Cardiac fibroblast (primary cell): Measurements from ENCODE around the gene GFRA3.

Experiments
- DNase-seq, 2 donors: peaks; one replicate each; pipeline versions ENCODE4 v3.0.0 to v3.0.0-alpha.2; 2010; ENCODE audit warnings: low read depth in 2 of 2
- H3K4me3 ChIP-seq, 2 donors: replicated peaks in 1 of 2; 1 replicate in 1 of 2; 2 replicates in 1 of 2; pipeline ENCODE4 v1.5.1; 2011; ENCODE audit warnings: low read depth in 2 of 2, low read length in 2 of 2, mild to moderate bottlenecking in 2 of 2, moderate library complexity in 1 of 2
- CTCF ChIP-seq: IDR thresholded peaks from one replicate; pipeline ENCODE4 v1.5.1; 2011; ENCODE audit warnings: low read depth, mild to moderate bottlenecking, low read length, inconsistent platforms

The GFRA3 gene

GRCh38 chr5:138275379-138275782 lies 960 bp upstream of the GFRA3 start:
- DNase-seq: no peak
- no peak overlapping the region for H3K4me3 ChIP-seq
- no peak for TF ChIP-seq CTCF

- H3K4me3 ChIP-seq: peak overlapping the region in 1 of 2 donors; percentile 34
- TF ChIP-seq CTCF: no peak
- DNase-seq: no peak
Observed at GRCh38 chr5:138273834-138274188, 610 bp downstream of the GFRA3 start.

GRCh38 chr5:138272681-138273080 lies 1.7 kb downstream of the GFRA3 start:
- no peak overlapping the region for H3K4me3 ChIP-seq
- DNase-seq: no peak
- TF ChIP-seq CTCF: no peak

- no peak for TF ChIP-seq CTCF
Observed at GRCh38 chr5:138271281-138271680, 3.1 kb downstream of the GFRA3 start.

GRCh38 chr5:138264183-138264582 lies 10.2 kb downstream of the GFRA3 start:
- DNase-seq: no peak
- no peak for TF ChIP-seq CTCF
- no peak overlapping the region for H3K4me3 ChIP-seq

More at GRCh38 chr5:138271281-138271680, 3.1 kb downstream of the GFRA3 start:
- no peak overlapping the region for H3K4me3 ChIP-seq
- DNase-seq: no peak

- no peak overlapping the region for H3K4me3 ChIP-seq
- no peak for TF ChIP-seq CTCF
- DNase-seq: no peak
Observed at GRCh38 chr5:138263581-138263980, 10.8 kb downstream of the GFRA3 start.

- no peak overlapping the region for H3K4me3 ChIP-seq
- TF ChIP-seq CTCF: no peak
- no peak for DNase-seq
Observed at GRCh38 chr5:138258704-138259292, 15.6 kb downstream of the GFRA3 start.
